ENCODE measurements around the gene RSPO3. TPM values are rescaled to one million over a fixed set of nuclear protein-coding genes. Genes with fewer than 3 reads are reported as not detected.

The RSPO3 gene
- total and polyA plus RNA-seq, 2 donors (not counting 1 experiment from before 2014, with no cell fraction given): 0.85 to 12.4 TPM

DNA sequence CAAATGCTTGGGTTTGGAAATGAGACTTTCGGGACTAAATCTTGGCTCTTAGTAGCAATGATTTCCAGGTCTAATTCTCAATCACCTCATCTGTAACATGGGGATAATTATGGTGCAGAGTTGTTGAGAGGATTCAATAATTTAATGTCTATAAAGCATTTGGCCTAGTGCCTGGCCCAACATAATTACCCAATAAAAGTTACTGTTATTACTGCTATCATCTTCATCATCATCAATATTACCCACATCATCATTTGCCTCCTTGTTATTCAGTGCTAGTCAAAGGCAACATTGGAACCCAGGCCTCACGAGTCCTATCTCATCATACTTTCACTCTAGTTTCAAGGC, 34.5 kb upstream of the RSPO3 start:
- Histone ChIP-seq H3K79me2 (ENCODE audit: control insufficient read depth, insufficient read depth, low read length) (no peaks in the 10 kb centered on the region), H3K27me3 (ENCODE audit: control insufficient read depth, insufficient read depth, low read length) (no peaks in the 10 kb centered on the region), H3K36me3 (ENCODE audit: control insufficient read depth, insufficient read depth, low read length) (no peaks in the 10 kb centered on the region), H3K9ac (ENCODE audit: insufficient read depth, low read length) (no peak overlapping the region), H4K20me1 (ENCODE audit: control insufficient read depth, extremely low read depth, insufficient read depth, low read length) (no peaks in the 10 kb centered on the region), H3K4me2 (ENCODE audit: extremely low read depth, insufficient read depth, low read length) (no peak overlapping the region), H3K4me1 (ENCODE audit: control insufficient read depth, extremely low read depth, insufficient read depth, low read length) (no peaks in the 10 kb centered on the region), H2AFZ (ENCODE audit: low read length) (no peak overlapping the region), H3K9me3 (ENCODE audit: control insufficient read depth, insufficient read depth, low read depth, low read length) (no peaks in the 10 kb centered on the region), H3K27ac (ENCODE audit: insufficient read depth, low read length) (no peak overlapping the region), H3K4me3 (replicated peaks in 1 of 4; ENCODE audit: control extremely low read depth in 1 of 4, insufficient read depth in 1 of 4, low read depth in 3 of 4, low read length in 4 of 4) (no peak overlapping the region)
- no peak for TF ChIP-seq EZH2 (IDR thresholded peaks at IDR 0.05; ENCODE audit: low read length, missing control alignments)
- TF ChIP-seq, protein P1, sequence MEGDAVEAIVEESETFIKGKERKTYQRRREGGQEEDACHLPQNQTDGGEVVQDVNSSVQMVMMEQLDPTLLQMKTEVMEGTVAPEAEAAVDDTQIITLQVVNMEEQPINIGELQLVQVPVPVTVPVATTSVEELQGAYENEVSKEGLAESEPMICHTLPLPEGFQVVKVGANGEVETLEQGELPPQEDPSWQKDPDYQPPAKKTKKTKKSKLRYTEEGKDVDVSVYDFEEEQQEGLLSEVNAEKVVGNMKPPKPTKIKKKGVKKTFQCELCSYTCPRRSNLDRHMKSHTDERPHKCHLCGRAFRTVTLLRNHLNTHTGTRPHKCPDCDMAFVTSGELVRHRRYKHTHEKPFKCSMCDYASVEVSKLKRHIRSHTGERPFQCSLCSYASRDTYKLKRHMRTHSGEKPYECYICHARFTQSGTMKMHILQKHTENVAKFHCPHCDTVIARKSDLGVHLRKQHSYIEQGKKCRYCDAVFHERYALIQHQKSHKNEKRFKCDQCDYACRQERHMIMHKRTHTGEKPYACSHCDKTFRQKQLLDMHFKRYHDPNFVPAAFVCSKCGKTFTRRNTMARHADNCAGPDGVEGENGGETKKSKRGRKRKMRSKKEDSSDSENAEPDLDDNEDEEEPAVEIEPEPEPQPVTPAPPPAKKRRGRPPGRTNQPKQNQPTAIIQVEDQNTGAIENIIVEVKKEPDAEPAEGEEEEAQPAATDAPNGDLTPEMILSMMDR (conservative IDR thresholded peaks at IDR 0.05 in 1 of 2, IDR thresholded peaks at IDR 0.05 in 1 of 2; ENCODE audit: low read depth in 1 of 2, low read length in 2 of 2): no peak
- no peak for DNase-seq (ENCODE audit: low read depth in 2 of 2)

DNA sequence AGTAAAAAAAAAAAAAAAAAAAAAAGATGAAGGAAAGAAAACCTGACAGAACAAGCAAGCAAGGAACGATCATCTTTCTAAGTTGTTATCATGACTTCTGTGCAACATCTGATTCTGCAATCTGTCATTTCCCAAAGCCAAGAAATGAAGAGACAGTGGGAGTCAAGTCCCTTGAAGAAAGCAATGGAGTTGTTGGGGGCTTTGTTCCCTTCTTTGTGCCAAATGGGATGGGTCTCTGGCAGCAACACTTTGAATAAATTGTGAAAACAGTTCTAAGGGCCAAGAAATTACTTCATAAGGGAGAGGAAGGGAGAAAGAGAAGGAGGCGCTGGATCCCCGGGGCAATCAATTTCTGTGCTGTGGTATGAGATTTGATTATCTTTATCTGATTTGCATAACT, 33.3 kb upstream of the RSPO3 start:
- no peaks in the 10 kb centered on the region for H3K4me1 ChIP-seq (ENCODE audit: control insufficient read depth, extremely low read depth, insufficient read depth, low read length)
- no peaks in the 10 kb centered on the region for H3K9me3 ChIP-seq (ENCODE audit: control insufficient read depth, insufficient read depth, low read depth, low read length)
- H3K36me3 ChIP-seq (ENCODE audit: control insufficient read depth, insufficient read depth, low read length): no peaks in the 10 kb centered on the region
- no peak overlapping the region for H3K27ac ChIP-seq (ENCODE audit: insufficient read depth, low read length)
- H3K4me2 ChIP-seq (ENCODE audit: extremely low read depth, insufficient read depth, low read length): no peak overlapping the region
- H3K9ac ChIP-seq (ENCODE audit: insufficient read depth, low read length): no peak overlapping the region
- no peaks in the 10 kb centered on the region for H3K79me2 ChIP-seq (ENCODE audit: control insufficient read depth, insufficient read depth, low read length)
- no peak for TF ChIP-seq EZH2 (IDR thresholded peaks at IDR 0.05; ENCODE audit: low read length, missing control alignments)
- TF ChIP-seq, protein P1 (conservative IDR thresholded peaks at IDR 0.05 in 1 of 2, IDR thresholded peaks at IDR 0.05 in 1 of 2; ENCODE audit: low read depth in 1 of 2, low read length in 2 of 2): no peak
- H2AFZ ChIP-seq (ENCODE audit: low read length): no peak overlapping the region
- no peak overlapping the region for H3K4me3 ChIP-seq (replicated peaks in 1 of 4; ENCODE audit: control extremely low read depth in 1 of 4, insufficient read depth in 1 of 4, low read depth in 3 of 4, low read length in 4 of 4)
- no peaks in the 10 kb centered on the region for H4K20me1 ChIP-seq (ENCODE audit: control insufficient read depth, extremely low read depth, insufficient read depth, low read length)
- no peak for DNase-seq (ENCODE audit: low read depth in 2 of 2)
- H3K27me3 ChIP-seq (ENCODE audit: control insufficient read depth, insufficient read depth, low read length): no peaks in the 10 kb centered on the region

DNA sequence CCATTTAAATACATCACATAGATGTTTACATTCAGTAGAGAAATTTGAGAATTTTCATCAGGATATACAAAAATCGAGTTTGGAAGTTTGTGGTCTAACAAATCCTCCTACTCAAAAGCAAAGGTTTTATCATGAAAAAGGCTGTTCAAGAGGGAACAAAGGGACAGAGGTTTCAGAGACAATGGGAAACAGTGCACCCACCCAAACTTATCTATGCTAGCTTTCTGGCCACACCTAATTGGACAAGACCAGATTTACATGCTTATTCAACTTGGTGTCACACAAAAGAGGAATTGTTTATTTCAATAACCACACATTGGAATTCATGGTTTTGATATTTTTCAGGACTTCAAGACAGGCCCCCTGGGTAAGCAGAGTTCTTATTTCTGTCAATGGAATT, 28.4 kb upstream of the RSPO3 start:
- Histone ChIP-seq H3K4me2 (ENCODE audit: extremely low read depth, insufficient read depth, low read length) (no peak overlapping the region), H3K9ac (ENCODE audit: insufficient read depth, low read length) (no peak overlapping the region), H3K9me3 (ENCODE audit: control insufficient read depth, insufficient read depth, low read depth, low read length) (no peaks in the 10 kb centered on the region), H4K20me1 (ENCODE audit: control insufficient read depth, extremely low read depth, insufficient read depth, low read length) (no peaks in the 10 kb centered on the region), H3K27me3 (ENCODE audit: control insufficient read depth, insufficient read depth, low read length) (no peaks in the 10 kb centered on the region), H3K4me3 (replicated peaks in 1 of 4; ENCODE audit: control extremely low read depth in 1 of 4, insufficient read depth in 1 of 4, low read depth in 3 of 4, low read length in 4 of 4) (no peak overlapping the region), H3K27ac (ENCODE audit: insufficient read depth, low read length) (no peak overlapping the region), H2AFZ (ENCODE audit: low read length) (no peak overlapping the region), H3K79me2 (ENCODE audit: control insufficient read depth, insufficient read depth, low read length) (no peaks in the 10 kb centered on the region), H3K4me1 (ENCODE audit: control insufficient read depth, extremely low read depth, insufficient read depth, low read length) (no peaks in the 10 kb centered on the region), H3K36me3 (ENCODE audit: control insufficient read depth, insufficient read depth, low read length) (no peaks in the 10 kb centered on the region)
- TF ChIP-seq, protein P1 (conservative IDR thresholded peaks at IDR 0.05 in 1 of 2, IDR thresholded peaks at IDR 0.05 in 1 of 2; ENCODE audit: low read depth in 1 of 2, low read length in 2 of 2): no peak
- no peak for TF ChIP-seq EZH2 (IDR thresholded peaks at IDR 0.05; ENCODE audit: low read length, missing control alignments)
- no peak for DNase-seq (ENCODE audit: low read depth in 2 of 2)
